Measurements from ENCODE around the gene C1orf198.
"Not testable (repeated sequence)": the region's sequence is repeated elsewhere in the genome, so short reads cannot be mapped to it uniquely, and the experiment has no call there.

The C1orf198 gene

DNA sequence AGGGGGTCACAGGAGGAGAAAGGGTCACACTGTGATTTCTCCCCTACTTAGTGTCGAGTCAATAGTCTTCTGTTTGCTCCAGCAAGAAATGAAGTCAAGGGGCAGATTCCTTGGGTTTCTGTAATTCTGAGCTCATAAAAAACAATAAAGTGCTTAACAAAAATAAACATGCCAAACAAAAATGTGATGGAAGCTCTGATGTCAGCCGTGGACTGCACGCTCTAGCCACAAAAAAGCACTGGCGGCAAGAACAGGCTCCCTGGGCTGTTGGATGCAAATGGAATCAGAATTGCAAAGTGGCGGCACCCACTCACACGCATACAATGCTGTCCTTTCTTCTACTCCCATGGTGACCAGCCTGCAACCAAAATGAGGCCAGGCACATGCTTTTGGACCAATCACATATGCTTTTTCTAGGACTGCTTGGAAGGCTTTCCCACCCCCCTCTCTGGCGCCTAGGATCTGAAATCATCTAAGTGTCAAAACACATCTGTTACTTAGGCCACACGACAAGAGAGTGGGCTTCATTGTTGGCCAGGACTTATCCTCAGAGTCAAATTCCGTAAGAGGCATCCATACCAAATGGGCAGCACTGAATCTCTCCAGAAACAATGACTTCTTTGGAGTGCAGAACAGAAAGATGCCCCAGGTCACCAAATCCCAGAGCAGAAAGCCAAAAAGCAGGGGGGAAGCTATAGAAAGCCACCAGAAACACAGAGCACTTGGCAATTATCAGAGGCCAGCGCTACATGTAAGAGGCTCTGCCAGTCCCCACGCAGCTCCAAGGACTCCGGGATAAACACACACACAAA, 9.2 kb downstream of the C1orf198 start:
- DNase-seq = no peak

DNA sequence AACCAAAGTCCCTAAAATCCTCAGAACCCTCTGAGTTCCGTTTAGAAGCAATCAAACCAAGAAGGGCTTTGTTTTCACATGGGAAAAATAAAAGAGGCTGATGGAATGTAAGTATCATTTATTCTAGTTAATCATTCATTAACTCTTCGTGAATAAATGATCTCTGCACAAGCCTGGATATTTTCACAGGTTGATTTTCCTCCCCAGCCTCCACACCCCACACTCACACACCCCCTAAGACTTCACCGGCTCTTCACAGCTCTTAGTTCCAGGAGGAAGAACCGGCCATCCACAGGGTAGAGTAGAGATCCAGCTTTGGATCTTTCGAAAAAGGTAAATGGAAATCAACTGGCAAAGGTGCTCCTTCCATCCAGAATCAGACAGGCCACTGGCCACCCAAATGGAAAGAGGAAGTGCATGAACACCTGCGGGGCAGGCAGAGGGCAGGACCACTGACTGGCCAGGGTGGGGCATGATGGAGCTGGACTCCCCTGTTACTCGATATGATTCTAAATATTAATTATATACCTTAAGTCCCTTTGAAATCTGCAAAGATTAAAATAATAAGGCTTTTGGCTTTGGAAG, 10.0 kb downstream of the C1orf198 start:
- no peak for DNase-seq

DNA sequence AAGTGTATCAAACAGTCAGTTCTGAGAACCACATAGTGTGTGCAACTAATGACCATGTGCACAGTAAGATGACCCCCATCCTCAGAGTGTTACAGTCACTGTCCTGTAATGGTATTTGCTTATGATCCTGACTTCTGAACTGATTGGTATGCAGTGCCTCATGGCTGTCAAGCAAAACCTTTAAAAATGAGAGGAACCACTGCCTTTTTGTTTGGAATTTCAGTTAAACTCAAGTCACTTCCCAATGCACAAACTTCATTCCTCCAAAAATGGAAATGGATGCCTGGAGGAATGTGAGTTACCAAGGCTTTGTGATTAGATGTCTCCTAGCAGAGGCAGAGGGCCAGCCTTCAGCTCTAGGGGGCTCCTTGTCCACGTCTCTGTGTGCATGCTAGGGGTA, 10.5 kb downstream of the C1orf198 start:
- DNase-seq = no peak

DNA sequence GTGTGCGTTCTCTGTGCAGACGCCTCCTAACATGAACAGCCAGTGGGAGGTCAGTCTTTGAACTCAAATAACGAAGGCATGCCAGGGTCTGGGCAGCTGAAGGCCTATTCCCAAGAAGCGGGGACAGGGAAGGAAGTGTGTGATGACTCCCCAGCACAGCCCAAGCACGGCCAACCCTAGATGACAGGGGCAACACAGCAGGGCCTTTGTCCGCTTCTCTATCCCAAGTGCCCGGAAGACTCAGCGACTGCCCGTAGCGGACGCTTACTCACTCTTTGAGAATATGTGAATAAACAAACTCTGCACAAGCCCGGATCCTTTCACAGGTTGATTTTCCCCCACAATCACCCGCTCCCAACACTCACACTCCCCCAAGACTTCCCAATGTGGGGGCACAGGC, 11.2 kb downstream of the C1orf198 start:
- DNase-seq = no peak

DNA sequence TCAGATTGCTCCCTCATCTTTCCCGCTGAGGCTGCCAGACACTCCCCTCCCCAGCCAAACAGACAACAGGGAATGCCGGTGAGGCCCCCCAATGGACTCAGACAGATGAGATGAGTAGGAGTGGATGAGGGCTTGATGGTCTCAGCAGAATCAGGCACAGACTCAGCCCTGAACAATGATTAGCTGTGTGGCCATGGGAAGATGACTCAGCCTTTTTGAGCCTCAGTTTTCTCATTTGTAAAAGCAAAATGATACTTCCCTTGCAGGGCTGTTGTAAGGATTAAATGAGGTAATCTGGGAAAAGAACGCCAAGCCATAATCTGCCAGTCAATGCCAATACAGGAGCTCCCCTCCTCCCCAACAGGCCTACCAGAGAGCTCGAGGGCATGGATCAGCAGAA, 12.4 kb downstream of the C1orf198 start:
- DNase-seq = no peak

DNA sequence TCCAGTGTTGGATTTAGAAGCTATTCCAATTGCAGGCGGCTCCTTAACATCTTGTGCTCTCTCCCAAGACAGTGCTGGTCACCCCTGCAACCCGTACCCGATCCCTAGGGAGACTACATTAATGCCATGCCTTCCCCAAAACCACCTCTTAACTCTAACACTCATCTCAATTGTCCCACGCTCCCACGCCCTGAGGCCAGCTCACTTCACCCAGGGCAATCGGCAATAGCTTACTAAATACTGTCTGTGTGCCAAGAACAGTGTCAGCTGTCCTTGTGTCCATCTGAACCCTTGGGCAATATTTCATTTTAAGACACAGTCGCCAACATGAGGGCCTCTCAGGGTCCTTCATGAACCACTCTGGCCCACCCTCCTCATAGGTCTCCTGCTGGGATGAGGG, 13.9 kb downstream of the C1orf198 start:
- DNase-seq = no peak

DNA sequence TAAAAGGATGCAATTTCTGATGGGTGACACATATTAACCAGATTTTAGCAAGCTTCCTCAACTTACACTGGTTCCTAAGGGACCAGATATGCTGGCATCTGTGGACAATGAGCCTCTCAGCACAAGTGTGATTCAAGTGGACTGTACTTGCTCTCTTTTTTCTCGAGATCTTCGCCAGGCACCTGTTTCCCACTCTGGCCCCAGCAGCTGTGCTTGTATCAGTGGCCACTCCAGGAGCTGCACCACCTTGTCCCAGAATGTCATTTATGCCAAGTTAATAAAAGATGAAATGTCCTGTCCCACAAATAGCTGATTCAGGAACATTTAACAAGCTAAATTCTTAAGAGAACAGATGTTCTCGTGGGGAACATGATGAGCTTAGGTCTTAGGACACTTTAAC, 14.6 kb downstream of the C1orf198 start:
- DNase-seq = no peak

DNA sequence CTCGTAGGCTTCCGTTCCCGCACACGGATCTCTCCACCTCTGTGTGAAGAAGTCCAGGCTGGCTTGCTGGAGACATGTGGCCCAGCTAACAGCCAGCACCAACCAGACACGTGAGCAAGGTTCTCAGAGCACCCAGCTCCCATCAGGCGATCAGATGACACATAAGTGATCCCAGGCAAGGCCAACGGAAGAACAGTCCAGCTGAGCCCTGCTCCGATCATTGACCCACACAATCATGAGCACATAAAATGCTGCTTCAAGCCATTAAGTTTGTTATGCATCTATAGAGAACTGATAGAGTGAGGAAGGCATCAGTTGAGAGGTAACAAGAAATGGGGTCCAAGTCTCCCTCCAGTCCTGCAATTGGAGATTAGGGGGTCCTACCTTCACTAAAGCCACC, 15.4 kb downstream of the C1orf198 start:
- no peak for DNase-seq

DNA sequence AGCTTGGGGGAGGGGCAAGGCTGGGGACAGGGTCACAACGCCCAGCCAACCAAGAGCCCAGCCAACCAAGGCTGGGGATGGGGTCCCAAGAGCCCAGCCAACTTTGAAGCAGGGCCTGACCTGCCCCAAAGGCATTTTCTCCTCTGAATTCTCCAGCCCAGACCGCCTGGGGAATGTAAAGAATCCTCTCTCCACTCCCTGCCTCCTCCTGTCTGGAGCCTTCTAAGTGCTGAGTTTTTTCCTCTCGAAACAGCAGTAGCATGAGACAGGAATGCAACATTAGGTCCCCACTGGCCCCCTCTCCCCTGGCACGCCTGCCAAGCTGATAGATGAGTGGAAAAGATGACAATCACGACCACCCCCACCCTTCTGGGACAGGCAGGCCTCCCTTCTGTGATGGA, 17.0 kb downstream of the C1orf198 start:
- no peak for DNase-seq

DNA sequence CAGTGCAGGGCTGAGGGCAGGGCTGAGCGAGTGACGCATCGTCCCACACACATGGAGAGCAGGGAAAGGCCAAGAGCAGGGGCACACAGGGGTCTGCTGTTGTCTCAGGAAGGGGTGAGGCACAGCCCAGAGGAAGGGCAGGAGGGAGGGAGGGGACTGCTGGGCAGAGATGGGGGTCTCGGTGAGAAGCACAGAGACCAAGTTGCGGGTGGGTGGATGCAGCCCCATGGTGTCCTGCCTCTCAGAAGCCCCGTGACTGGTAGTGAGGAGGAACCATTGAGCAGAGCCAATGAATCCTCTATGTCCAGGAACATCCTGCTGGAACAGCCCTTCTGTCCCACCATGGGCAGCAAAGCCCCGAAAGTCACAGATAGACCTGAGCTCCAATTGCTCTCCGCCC, 17.8 kb downstream of the C1orf198 start:
- no peak for DNase-seq

DNA sequence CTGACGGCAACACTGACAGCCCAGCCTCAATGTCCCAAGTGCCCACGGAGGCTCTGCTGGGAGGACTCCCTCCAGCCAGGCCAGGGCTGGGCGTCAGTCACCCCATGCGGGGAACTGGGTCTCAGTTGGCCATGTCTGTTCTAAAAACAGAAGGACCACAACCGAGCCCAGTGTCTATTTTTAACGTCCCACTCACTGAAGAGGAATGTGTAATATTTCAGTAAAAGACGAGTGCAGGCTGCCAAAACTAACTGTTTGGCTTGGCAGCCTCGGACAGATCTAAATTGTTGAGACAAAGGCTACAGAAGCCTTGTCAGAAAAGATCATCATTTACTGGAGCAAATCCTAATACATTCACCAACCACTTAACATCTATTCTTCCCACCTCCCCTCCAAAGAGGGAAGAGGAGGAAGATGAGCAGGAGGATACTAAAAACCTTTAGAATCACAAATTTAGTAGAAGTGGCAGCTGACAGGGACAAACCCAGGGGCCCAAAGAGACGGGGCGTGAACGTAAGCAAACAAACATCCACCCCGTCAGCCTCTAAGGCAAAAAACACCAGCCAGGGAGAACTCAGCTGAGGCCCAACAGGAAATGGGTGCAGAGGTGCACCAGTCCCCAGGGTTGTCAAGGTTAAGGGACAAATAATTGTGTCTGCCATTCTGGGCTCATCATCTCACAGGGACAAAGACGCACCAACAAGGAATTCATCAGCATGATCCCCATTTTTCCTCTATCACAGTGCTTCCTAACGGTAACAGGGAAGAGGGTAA, 18.7 kb downstream of the C1orf198 start:
- no peak for DNase-seq

DNA sequence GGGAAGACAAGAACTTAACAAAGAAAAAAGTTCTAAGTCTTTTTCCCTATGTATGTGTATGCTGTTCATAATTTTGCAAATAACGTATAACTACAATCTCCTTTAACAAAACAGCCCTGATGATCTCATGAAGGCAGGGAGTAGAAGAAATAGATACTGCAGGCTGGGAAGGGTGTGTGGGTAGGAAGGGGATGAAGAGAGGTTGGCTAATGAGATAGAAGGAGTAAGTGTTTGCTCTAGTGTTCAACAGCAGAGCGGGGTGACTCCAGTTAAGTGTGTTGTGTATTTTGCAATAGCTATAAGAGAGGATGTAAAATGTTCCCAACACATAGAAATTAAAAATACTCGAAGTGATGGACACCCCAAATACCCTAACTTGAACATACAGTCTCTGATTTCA, 20.1 kb downstream of the C1orf198 start:
- no peak for DNase-seq

DNA sequence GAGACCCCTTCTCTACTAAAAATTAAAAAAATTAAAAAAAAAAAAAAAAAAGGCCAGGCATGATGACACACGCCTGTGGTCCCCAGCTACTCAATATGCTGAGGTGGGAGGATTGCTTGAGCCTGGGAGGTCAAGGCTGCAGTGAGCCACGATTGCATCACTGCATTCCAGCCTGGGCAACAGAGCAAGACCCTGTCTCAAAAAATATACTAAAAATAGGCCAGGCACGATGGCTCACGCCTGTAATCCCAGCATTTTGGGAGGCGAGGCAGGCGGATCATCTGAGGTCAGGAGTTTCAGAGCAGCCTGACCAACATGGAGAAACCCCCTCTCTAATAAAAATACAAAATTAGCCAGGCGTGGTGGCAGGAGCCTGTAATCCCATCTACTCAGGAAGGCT, 23.1 kb downstream of the C1orf198 start:
- not testable (repeated sequence) for DNase-seq

DNA sequence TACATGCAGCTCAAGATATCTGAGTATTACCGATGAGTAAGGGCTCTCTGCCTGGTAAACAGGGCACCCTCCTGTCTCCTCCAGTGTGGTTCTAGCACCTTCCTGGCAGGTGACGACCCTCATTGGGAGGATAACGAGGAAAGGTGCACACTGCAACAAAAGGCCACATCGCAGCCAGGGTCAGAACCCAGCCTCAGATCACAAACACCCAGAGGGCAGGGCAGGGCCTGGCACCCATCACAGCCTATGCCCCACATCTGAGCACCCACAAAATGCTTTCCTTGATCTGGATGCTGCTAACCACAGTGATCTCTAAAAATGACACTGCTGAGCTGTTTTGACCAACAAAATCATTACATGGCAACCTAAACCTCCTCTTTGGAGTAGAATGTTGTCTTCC, 23.8 kb downstream of the C1orf198 start:
- no peak for DNase-seq

DNA sequence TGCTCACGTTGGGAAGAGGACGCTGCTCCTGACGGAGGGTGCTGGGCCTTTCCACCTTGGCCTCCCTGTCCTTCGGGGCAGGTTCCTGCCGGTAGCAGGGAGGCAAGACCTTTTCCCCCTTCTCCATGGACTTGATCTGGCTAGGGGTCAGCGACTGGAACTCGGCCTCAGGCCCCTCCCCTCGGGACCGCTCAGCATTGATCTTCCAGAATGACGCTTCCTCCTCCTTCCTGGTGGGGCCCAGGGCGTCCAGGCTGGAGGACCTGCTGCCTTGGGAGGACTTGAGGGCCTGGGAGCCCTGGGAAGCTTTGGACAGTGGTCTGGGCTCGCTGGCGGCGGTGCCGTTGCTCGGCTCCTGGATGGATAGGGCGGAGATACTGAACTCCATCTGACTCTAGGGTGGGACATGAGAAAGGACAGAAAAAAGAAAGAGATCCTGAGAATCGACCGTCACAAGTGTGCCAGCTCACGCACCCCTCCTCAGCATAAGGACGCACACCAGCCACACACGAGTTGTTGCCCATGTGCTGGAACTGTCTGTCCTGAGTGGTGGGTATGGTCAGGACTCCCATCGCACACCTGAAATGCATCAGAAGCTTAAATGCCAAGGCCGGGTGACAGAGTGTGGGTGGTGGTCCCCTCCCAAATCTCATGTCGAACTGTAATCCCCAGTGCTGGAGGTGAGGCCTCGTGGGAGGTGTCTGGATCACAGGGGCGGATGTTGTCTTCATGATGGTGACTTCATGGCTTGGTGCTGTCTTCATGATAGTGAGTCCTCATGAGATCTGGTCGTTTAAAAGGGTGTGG, 24.6 kb downstream of the C1orf198 start:
- DNase-seq = no peak

DNA sequence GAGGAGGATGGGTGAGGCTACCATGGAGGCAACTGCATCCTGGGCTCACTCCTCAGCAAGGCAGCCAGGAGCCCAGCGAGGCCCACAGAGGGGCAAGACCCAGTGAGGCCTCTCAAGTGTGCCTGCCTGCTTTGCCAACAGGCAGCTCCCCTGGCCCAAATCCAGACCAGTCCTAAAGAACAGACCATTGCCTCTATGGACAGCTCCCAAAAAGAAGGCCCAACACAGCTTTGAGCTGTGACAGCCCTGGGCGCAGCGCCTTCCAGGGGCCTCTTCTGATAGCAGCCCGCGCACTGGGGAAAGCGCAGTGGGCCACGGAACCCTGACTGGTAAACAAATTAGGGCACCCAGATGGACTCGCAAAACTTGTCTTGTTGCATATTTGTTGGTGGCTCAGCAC, 25.5 kb downstream of the C1orf198 start:
- no peak for DNase-seq

DNA sequence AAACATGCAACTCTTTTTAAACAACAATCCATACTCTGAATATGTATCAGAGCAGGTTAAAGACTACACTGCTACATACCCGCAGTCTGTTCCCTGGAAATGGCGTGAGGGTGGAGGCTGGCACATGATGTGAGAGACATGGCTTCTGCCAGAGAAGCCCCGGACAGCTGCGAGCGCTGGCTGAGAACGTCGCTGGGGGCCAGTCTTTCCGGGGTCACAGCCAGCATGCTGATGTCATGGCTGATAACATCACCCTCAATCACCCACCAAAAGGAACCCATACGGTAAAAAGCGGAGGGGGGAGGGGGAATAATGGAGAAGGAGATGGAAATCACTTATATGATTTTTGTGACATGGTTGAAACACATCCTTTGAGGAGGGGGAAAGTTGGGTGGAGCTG, 29.1 kb downstream of the C1orf198 start:
- DNase-seq = no peak

DNA sequence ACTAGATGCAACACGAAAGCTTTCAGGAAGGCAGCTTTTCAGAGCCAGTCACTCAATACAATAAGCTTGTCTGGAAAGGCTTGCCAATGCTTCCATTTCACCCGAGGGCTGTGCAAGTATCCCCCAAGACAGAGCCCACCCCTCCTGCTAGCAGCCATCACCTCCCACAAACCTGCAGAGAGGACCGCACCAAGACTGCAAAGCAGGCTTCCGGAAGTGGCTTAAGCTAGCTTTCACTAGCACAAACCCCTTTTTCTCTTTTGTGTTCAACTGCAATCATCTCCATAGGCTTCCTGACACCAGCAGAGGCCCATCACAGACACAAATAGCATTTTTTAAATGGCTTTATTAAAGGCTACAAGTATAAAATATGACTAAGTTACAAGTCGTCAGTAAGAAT, 31.5 kb downstream of the C1orf198 start:
- DNase-seq = no peak

DNA sequence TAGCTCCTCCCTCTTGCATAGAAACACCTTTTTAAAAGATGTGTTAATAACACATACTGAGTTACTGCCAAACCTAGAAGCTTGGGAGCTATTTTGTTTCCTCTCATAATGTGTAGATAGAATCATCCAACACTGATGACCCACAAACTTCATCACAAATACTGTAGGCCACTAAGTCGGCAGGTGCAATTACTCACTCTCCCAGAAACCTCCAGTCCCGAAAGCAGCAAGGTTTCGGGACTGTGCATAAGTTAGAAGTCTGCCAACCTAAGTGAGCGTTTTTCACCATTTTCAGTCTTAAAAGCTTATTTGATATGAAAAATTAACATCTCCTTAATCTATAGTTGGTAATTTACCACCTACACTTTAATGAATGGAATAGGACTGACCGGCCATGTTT, 32.0 kb downstream of the C1orf198 start:
- DNase-seq = no peak

DNA sequence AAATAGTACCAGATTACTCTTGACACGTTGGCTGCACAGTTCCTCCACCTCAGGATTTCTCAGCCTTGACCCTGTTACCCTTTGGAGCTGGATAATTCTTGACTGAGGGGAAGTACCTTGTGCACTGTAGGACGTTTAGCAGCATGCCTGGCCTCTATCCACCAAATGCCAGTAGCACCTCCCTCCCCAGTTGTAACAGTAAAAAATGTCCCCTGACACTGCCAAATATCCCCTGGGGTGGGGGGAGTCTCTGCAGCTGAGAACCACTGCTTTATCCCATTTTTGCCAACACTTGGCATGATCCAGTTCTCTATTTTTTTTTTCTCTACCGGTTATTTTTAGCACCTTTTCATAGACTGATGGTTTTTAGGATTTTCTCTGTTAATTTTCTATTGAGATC, 34.0 kb downstream of the C1orf198 start:
- DNase-seq = no peak

DNA sequence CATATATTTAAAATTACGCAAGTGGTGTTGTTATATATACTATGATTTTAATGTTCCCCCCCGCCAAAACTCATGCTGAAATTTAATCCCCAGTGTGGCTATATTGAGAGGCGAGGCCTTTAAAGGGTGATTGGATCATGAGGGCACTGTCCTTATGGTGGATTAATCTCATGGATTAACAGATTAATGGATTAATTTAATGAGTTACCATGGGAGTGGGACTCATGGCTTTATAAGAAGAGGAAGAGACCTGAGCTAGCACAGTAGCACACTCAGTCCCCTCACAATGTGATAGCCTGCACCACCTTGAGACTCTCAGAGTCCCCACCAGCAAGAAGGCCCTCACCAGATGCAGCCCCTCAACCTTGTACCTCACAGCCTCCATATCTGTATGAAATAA, 34.8 kb downstream of the C1orf198 start:
- DNase-seq = no peak

DNA sequence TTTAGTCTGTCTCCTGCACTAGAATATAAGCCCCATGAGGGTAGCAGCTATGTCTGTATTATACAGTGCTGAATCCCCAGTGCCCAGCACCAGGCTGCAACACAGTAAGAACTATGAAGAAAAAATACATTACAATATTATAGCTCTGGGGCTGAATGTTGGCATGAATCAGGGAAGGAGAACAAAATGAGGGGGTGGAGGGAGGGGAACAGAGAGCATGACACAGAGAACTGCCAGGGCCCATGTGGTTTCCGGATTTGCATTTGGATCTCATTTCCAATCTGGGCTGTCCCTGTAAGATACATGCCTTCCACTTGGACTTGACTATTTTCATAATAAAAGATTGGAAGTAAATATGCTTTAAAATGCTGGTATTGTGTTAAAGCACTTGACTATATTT, 35.8 kb downstream of the C1orf198 start:
- peak; percentile 6 to 13 for DNase-seq

DNA sequence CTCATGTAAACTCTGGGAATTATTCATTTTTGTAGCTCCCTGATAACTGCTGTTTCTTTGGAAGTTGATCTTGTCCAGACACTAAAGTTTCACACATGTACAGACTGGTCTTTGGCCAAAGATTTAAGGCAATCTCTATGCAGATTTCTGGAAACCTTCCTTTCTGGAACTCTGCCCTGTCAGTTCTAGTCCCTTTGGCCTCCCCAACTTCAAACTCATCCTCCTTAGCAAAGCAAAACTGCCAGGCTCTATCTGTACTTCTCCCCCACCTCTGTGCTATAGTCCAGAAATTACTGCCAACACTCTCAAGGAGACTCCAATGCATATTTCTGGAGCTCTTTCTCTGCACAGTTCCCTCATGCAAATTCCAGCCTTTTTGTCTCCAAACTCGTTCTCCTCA, 36.5 kb downstream of the C1orf198 start:
- no peak for DNase-seq

Data from inflammatory macrophage (primary cell).